ENCODE results near the gene UBD. TPM values are rescaled to one million over a fixed set of nuclear protein-coding genes. Genes with fewer than 3 reads are reported as not detected.

Gene UBD
- total RNA-seq, 1 experiment from 2014 or later = not detected

DNA sequence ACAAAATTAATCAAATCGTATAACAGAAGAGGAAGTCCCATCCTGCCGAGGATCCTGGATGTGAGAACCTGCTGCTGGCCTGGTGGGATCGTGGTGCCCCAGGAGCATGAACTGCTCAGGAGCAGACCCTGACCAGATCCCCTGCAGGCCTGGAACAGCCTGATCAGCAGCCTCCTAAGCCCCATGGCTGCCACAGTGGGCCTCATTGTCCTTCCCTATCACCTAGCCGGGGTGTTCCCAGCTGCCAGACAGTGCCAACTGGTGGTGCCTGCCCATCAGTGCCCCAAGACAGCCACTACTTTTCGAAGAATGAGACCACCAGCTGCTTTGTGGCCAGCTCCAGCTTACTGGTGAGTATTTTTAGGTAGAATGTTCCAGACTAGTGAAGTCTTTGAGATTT is 52.2 kb downstream of the UBD start:
- H3K56ac ChIP-seq (ENCODE audit: insufficient read length, low read depth, low read length) = no peak overlapping the region
- no peak overlapping the region for H4K91ac ChIP-seq (ENCODE audit: insufficient read length, low read depth, low read length)
- no CpG with 5 or more reads among the region's 5 CpGs for WGBS (ENCODE audit: extremely low coverage, insufficient read length, low lambda C conversion rate)
- no peak overlapping the region for H3K14ac ChIP-seq (ENCODE audit: insufficient read depth, low read length)
- H3K4me2 ChIP-seq (ENCODE audit: insufficient read depth, insufficient read length, low read length) = no peak overlapping the region
- H2AFZ ChIP-seq (ENCODE audit: low read length) = no peak overlapping the region
- H3K36me3 Mint-ChIP-seq (ENCODE audit: insufficient read depth in 1 of 3, low read depth in 3 of 3) = no peaks in the 10 kb centered on the region
- H2BK120ac ChIP-seq (ENCODE audit: low read depth, low read length, poor library complexity, severe bottlenecking) = no peak overlapping the region
- H3K27me3 Mint-ChIP-seq (ENCODE audit: low read depth) = peaks cover 7% of the 10 kb centered on the region
- H3K23me2 ChIP-seq (ENCODE audit: insufficient read length, low read depth, low read length, poor library complexity, severe bottlenecking) = no peaks in the 10 kb centered on the region
- no peak overlapping the region for H2AK5ac ChIP-seq (ENCODE audit: insufficient read length, low read length)
- no peak overlapping the region for H3K4ac ChIP-seq (ENCODE audit: low read depth, low read length)
- H3K4me1 Mint-ChIP-seq = peaks cover 4 to 11% of the 10 kb centered on the region in 2 experiments
- H3K4me1 ChIP-seq (ENCODE audit: insufficient read depth, low read length) = no peaks in the 10 kb centered on the region
- H2BK20ac ChIP-seq (ENCODE audit: low read depth, low read length, poor library complexity, severe bottlenecking) = no peak overlapping the region
- no peaks in the 10 kb centered on the region for H3K79me1 ChIP-seq (ENCODE audit: insufficient read depth, low read depth, low read length, poor library complexity, severe bottlenecking)
- H2BK5ac ChIP-seq (ENCODE audit: insufficient read length, low read length) = no peak overlapping the region
- H2BK12ac ChIP-seq (ENCODE audit: insufficient read length, low read depth, low read length) = no peak overlapping the region
- no peak overlapping the region for H3K27ac ChIP-seq (ENCODE audit: insufficient read length, low read depth, low read length)
- no peak overlapping the region for H3K18ac ChIP-seq (ENCODE audit: insufficient read length, low read depth, low read length)
- H3K27me3 ChIP-seq (ENCODE audit: insufficient read depth, low read length) = no peaks in the 10 kb centered on the region
- H3K9me3 ChIP-seq (ENCODE audit: control insufficient read depth, low read depth, low read length) = no peaks in the 10 kb centered on the region
- no peak overlapping the region for H2BK15ac ChIP-seq (ENCODE audit: low read depth, low read length)
- no peaks in the 10 kb centered on the region for H4K20me1 ChIP-seq (ENCODE audit: control insufficient read depth, insufficient read depth, insufficient read length)
- no peak overlapping the region for H4K8ac ChIP-seq (replicated peaks; ENCODE audit: insufficient read length, low read depth, low read length)
- TF ChIP-seq, protein P1, sequence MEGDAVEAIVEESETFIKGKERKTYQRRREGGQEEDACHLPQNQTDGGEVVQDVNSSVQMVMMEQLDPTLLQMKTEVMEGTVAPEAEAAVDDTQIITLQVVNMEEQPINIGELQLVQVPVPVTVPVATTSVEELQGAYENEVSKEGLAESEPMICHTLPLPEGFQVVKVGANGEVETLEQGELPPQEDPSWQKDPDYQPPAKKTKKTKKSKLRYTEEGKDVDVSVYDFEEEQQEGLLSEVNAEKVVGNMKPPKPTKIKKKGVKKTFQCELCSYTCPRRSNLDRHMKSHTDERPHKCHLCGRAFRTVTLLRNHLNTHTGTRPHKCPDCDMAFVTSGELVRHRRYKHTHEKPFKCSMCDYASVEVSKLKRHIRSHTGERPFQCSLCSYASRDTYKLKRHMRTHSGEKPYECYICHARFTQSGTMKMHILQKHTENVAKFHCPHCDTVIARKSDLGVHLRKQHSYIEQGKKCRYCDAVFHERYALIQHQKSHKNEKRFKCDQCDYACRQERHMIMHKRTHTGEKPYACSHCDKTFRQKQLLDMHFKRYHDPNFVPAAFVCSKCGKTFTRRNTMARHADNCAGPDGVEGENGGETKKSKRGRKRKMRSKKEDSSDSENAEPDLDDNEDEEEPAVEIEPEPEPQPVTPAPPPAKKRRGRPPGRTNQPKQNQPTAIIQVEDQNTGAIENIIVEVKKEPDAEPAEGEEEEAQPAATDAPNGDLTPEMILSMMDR (conservative IDR thresholded peaks at IDR 0.05) = no peak
- H4K5ac ChIP-seq (ENCODE audit: insufficient read length, low read depth, low read length) = no peak overlapping the region
- H3K23ac ChIP-seq (ENCODE audit: insufficient read length, low read depth, low read length) = no peak overlapping the region
- H3K27ac Mint-ChIP-seq = no peak overlapping the region
- no peak overlapping the region for H3T11ph ChIP-seq (ENCODE audit: low read length)
- H3K9me3 Mint-ChIP-seq = no peaks in the 10 kb centered on the region; a peak in 1 of 5 replicates
- peak; percentile 10 for DNase-seq
- H3K4me3 Mint-ChIP-seq = no peak overlapping the region
- no peak overlapping the region for H3K9ac ChIP-seq (ENCODE audit: extremely low read depth, insufficient read length, low read length)
- no peaks in the 10 kb centered on the region for H3K79me2 ChIP-seq (ENCODE audit: insufficient read depth, low read length)

All from H9 (cell line).